ENCODE measurements around the gene PIMREG. TPM values are rescaled to one million over a fixed set of nuclear protein-coding genes. Genes with fewer than 3 reads are reported as not detected.

PIMREG gene
- total RNA-seq, 4 donors from 2014 or later = 0.21 to 2.8 (median 0.84) TPM

DNA sequence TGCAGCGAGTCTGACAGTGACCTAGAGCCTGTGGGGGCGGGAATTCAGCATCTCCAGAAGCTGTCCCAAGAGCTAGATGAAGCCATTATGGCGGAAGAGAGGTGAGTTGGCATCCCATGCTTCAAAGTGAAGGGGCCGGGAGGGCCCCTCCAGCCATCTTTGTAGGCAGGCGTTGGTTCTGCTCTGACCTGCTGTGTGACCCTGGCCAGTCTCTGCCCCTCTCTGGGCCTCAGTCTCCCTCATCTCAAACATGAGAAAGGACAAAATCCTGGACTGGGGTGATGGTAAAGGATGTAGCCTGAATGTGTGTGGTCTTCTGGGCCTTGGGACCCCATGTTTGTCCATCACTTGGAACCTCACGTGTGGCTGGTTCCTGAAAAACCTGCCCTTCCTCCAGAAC, 5.1 kb downstream of the PIMREG start:
- WGBS, 2 donors = 89 to 97% methylated on average over 6 of the region's 6 CpGs
- no peak for TF ChIP-seq POLR2A (IDR thresholded peaks at IDR 0.05)
- TF ChIP-seq, protein P1, sequence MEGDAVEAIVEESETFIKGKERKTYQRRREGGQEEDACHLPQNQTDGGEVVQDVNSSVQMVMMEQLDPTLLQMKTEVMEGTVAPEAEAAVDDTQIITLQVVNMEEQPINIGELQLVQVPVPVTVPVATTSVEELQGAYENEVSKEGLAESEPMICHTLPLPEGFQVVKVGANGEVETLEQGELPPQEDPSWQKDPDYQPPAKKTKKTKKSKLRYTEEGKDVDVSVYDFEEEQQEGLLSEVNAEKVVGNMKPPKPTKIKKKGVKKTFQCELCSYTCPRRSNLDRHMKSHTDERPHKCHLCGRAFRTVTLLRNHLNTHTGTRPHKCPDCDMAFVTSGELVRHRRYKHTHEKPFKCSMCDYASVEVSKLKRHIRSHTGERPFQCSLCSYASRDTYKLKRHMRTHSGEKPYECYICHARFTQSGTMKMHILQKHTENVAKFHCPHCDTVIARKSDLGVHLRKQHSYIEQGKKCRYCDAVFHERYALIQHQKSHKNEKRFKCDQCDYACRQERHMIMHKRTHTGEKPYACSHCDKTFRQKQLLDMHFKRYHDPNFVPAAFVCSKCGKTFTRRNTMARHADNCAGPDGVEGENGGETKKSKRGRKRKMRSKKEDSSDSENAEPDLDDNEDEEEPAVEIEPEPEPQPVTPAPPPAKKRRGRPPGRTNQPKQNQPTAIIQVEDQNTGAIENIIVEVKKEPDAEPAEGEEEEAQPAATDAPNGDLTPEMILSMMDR (IDR thresholded peaks at IDR 0.05) = no peak
- intact Hi-C loops (cut with DNase I; ENCODE audit: low total_unique reads) = no loop called here

DNA sequence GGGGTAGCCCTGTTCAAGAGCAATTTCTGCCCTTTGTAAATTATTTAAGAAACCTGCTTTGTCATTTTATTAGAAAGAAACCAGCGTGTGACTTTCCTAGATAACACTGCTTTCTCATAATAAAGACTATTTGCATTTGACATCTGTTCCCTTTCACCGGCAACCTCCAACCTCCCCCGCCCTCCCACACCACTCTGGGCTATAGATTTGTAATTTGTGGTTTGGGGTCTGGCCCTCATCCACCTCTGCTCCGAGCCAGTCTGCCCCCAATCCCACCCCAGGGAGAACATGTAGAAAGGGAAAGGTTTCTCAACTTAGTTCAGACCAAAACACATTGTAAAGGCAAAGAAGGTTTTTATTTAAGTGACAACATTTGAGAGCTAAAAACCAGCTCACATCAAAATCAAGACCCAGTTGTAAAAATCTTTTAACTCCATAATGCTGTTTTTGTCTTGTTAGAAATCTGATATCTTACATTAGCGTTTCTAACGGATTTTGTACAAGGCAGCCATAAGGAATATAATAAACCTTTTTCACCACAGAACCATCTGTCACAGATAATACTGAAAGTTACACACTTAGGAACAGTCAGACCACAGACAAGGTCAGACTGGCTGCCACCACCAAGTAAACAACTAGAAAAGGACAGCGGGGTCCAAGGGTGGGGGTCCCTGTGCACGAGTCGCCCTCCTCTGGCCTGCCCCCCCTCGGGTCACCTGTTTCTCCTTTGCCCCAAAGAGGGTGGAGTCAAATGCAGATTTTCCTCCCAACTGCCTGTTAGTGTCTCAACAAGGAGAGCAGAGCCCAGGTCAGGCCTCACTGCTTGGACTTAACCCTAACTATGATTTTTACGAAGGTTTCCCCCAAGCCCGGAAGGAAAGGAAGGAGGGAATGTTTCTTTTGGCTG, 6.9 kb downstream of the PIMREG start:
- no peak overlapping the region for H3K4me3 ChIP-seq (ENCODE audit: low read depth, poor library complexity, severe bottlenecking)
- WGBS, 2 donors = 63 to 64% methylated on average over 12 of the region's 12 CpGs
- no peak for TF ChIP-seq POLR2A (IDR thresholded peaks at IDR 0.05)
- TF ChIP-seq, protein P1 (IDR thresholded peaks at IDR 0.05) = no peak
- no peak for DNase-seq (ENCODE audit: low spot score in 2 of 2)
- intact Hi-C loops (cut with DNase I; ENCODE audit: low total_unique reads) = no loop called here

More for the DNA sequence above, 5.1 kb downstream of the PIMREG start:
- no peak overlapping the region for H3K4me3 ChIP-seq (ENCODE audit: low read depth, poor library complexity, severe bottlenecking)
- no peak for DNase-seq (ENCODE audit: low spot score in 2 of 2)

DNA sequence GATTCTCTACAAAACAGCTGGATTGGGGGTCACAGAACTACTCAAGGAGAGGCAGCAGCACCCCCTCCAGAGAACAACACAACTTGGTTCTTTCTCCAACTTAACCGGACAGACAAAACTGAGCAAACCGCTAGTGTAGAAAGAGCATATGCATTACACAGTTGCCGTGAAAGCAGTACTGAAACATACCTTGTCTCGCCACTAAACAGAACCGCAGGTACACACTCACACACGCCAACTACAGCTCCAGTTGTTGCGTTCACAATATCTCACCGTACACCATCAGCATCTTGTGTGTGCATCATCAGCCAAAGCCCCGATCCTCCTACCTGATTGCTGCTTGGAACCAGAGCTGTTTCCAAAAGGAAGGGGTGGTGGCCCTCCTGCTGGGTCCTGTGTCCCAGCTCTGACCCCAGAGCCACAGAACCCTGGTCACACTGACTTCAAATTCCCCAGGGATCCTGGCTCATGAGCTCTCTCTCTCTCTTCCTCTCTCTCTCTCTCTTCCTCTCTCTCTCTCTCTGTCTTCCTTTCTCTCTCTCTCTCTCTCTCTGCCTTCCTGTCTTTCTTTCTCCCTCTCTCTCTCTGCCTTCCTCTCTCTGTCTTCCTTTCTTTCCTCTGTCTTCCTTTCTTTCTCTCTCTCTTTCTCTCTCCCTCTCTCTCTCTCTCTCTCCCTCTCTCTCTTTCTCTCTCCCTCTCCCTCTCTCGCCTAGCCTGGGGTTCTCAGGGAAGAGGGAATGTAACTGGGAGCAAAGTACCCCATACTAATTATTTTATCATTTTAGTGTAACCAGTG, 8.4 kb downstream of the PIMREG start:
- TF ChIP-seq, protein P1 (IDR thresholded peaks at IDR 0.05) = no peak
- no peak for TF ChIP-seq POLR2A (IDR thresholded peaks at IDR 0.05)
- H3K4me3 ChIP-seq (ENCODE audit: low read depth, poor library complexity, severe bottlenecking) = no peak overlapping the region
- no peak for DNase-seq (ENCODE audit: low spot score in 2 of 2)
- 89 to 94% methylated on average over 10 of the region's 10 CpGs for WGBS, 2 donors
- intact Hi-C loops (cut with DNase I; ENCODE audit: low total_unique reads) = no loop called here

DNA sequence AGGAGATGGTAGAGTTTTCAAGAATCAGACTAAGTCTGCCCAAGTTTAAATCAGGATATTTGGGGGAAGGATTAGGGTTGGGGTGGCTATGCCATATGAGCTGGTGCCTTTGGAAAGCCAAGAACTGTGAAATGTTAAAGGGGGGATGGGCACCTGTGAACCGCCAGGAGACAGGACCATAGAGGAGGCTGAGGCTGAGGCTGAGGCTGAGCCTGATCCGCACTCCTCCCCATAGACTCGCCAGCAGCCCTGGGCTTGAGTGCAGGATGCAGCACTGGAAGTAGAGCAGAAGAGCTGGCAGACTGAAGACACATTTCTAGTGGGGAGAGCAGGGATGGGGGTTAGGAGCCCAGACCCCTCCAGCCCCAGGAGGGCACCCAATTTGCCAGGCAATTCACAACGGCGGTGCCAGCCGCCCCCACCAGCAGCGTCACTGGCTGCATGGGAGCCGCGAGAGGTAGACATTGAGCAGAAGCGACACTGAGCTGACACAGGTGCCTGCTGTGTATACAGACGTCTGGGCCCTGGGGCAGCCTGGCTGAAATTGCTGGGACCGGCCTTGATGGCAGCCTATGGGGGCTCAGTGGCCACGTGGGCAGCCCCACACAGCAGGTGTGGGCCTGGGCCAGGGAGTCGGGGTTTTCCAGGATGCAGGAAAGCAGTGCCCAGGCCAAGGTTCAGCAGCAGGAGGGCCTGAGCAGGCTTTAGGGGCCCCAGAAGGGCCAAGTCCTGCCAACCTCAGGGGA, 9.2 kb downstream of the PIMREG start:
- no peak for DNase-seq (ENCODE audit: low spot score in 2 of 2)
- TF ChIP-seq, protein P1 (IDR thresholded peaks at IDR 0.05) = no peak
- TF ChIP-seq POLR2A (IDR thresholded peaks at IDR 0.05) = no peak
- intact Hi-C loops (cut with DNase I; ENCODE audit: low total_unique reads) = no loop called here
- H3K4me3 ChIP-seq (ENCODE audit: low read depth, poor library complexity, severe bottlenecking) = no peak overlapping the region
- 78 to 82% methylated on average over 7 to 14 of the region's 14 CpGs for WGBS, 2 donors

GRCh38 chr17:6454495-6455320, 10.5 kb downstream of the PIMREG start:
- TF ChIP-seq, protein P1 (IDR thresholded peaks at IDR 0.05) = no peak
- TF ChIP-seq POLR2A (IDR thresholded peaks at IDR 0.05) = no peak
- no peak overlapping the region for H3K4me3 ChIP-seq (ENCODE audit: low read depth, poor library complexity, severe bottlenecking)
- WGBS, 2 donors = 48 to 65% methylated on average over 21 to 22 of the region's 35 CpGs
- intact Hi-C loops (cut with DNase I; ENCODE audit: low total_unique reads) = no loop called here
- no peak for DNase-seq (ENCODE audit: low spot score in 2 of 2)
